Measurements from ENCODE around the gene ADD1. TPM values are rescaled to one million over a fixed set of nuclear protein-coding genes. Genes with fewer than 3 reads are reported as not detected.
A peak's percentile ranks its signal among the peaks of the same experiment; 100 is the strongest.

The ADD1 gene
- polyA plus RNA-seq, 1 donor (not counting 4 experiments of a cell fraction or from before 2014, with no cell fraction given) = 109 TPM

DNA sequence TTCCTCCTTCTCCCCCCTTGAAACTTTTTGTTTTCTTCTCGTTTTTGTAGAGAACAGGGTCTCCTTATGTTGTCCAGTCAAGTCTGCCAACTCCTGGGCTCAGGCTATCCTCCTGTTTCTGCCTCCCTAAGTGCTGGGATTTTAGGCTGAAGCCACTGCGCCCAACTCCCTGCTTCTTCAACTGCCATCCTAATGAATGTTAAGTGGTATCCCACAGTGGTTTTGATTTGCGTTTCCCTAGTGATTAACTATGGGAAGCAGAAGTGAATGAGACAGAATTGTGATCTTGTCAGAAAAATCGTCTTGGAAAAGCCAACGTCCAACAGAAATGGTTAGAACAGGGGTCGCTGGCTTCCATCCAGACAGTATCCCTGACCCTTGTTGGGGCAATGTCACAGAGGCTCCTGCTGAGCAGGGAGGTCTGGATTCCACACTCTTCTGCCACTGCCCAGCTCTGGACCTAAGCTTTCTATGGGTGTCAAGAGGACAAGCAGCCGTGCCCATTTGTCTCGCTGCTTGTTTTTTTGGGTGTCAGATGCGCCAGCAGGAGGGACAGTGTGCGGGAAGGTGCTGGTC is 869 bp upstream of the ADD1 start:
- H3K36me3 ChIP-seq (ENCODE audit: control insufficient read depth in 2 of 2, extremely low read depth in 1 of 2, insufficient read depth in 2 of 2, low read length in 2 of 2) = no peaks in the 10 kb centered on the region
- no peak for FAIRE-seq
- peak overlapping the region; percentile 91 for H3K9ac ChIP-seq (ENCODE audit: control insufficient read depth, extremely low read depth, insufficient read depth, low read length)
- H2AFZ ChIP-seq (ENCODE audit: control insufficient read depth, low read length) = peak overlapping the region; percentile 86
- dilution Hi-C loops (cut with MboI; ENCODE audit: extremely low pct_ligation_motif_present, low sequenced_read_pairs) = no loop called here
- H3K27ac ChIP-seq (ENCODE audit: control insufficient read depth, insufficient read depth, low read length) = peak overlapping the region; percentile 72
- no peaks in the 10 kb centered on the region for H3K27me3 ChIP-seq (ENCODE audit: control insufficient read depth, extremely low read depth, insufficient read depth, low read length)
- H3K9me3 ChIP-seq (ENCODE audit: control insufficient read depth, low read depth, low read length) = no peaks in the 10 kb centered on the region
- H3K4me3 ChIP-seq (ENCODE audit: control insufficient read depth in 2 of 3, extremely low read depth in 1 of 3, insufficient read depth in 2 of 3, low read depth in 1 of 3, low read length in 3 of 3) = peak overlapping the region; percentile 58 to 91 (median 83)
- H3K9me1 ChIP-seq (ENCODE audit: control insufficient read depth, extremely low read depth, insufficient read depth, low read length) = no peaks in the 10 kb centered on the region
- H3K4me2 ChIP-seq (ENCODE audit: control insufficient read depth, extremely low read depth, insufficient read depth, low read depth, low read length) = peak overlapping the region; percentile 87
- H4K20me1 ChIP-seq (ENCODE audit: control insufficient read depth, extremely low read depth, insufficient read depth, low read length) = peaks cover 6% of the 10 kb centered on the region
- peaks cover 19% of the 10 kb centered on the region for H3K4me1 ChIP-seq (ENCODE audit: control insufficient read depth, extremely low read depth, insufficient read depth, low read length)
- TF ChIP-seq EZH2 (IDR thresholded peaks at IDR 0.05; ENCODE audit: low read length) = no peak
- TF ChIP-seq, protein P1, sequence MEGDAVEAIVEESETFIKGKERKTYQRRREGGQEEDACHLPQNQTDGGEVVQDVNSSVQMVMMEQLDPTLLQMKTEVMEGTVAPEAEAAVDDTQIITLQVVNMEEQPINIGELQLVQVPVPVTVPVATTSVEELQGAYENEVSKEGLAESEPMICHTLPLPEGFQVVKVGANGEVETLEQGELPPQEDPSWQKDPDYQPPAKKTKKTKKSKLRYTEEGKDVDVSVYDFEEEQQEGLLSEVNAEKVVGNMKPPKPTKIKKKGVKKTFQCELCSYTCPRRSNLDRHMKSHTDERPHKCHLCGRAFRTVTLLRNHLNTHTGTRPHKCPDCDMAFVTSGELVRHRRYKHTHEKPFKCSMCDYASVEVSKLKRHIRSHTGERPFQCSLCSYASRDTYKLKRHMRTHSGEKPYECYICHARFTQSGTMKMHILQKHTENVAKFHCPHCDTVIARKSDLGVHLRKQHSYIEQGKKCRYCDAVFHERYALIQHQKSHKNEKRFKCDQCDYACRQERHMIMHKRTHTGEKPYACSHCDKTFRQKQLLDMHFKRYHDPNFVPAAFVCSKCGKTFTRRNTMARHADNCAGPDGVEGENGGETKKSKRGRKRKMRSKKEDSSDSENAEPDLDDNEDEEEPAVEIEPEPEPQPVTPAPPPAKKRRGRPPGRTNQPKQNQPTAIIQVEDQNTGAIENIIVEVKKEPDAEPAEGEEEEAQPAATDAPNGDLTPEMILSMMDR (optimal IDR thresholded peaks at IDR 0.05 in 1 of 3, IDR thresholded peaks at IDR 0.05 in 1 of 3, conservative IDR thresholded peaks at IDR 0.05 in 1 of 3; ENCODE audit: extremely low read depth in 1 of 3, insufficient read depth in 2 of 3, low read length in 3 of 3) = no peak
- peaks cover 38% of the 10 kb centered on the region for H3K79me2 ChIP-seq (ENCODE audit: control insufficient read depth, insufficient read depth, low read length)
- DNase-seq (ENCODE audit: low read depth, low spot score) = no peak

DNA sequence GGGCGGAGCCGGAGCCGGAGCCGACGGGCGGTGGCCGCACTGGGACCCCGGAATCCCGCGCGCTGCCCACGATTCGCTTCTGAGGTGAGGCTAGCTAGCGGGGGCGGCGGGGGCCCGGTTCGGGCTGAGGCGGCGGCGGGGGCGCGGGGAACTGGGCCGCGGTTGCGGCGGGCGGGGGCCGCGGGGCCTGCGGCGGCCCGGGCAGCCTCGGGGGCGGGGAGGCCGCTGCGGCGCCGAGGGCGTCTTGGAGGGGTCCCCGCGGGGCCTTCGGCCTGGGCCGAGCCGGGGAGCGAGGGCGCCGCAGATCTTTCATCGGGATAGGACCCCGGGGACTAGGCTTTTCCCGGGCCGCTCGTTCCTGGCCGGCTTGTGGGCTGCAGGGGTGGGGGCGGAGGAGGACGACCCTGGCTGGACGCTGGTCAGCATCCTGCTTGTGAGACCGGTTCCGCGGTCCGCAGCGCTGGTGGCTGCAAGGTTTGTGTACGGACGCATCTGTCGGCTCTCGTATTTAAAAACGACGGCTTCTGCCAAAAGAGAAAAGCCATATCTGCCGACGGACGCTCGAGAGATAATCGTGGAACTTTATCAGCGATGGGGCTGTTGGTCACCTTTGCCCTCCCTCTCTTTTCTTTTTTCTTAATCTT is 419 bp downstream of the ADD1 start:
- Histone ChIP-seq H3K27ac (ENCODE audit: control insufficient read depth, insufficient read depth, low read length) (peak overlapping the region; percentile 61), H3K27me3 (ENCODE audit: control insufficient read depth, extremely low read depth, insufficient read depth, low read length) (no peaks in the 10 kb centered on the region), H3K79me2 (ENCODE audit: control insufficient read depth, insufficient read depth, low read length) (peaks cover 51% of the 10 kb centered on the region), H3K4me2 (ENCODE audit: control insufficient read depth, extremely low read depth, insufficient read depth, low read depth, low read length) (peak overlapping the region; percentile 88), H3K9ac (ENCODE audit: control insufficient read depth, extremely low read depth, insufficient read depth, low read length) (peak overlapping the region; percentile 91), H3K36me3 (ENCODE audit: control insufficient read depth in 2 of 2, extremely low read depth in 1 of 2, insufficient read depth in 2 of 2, low read length in 2 of 2) (no peaks in the 10 kb centered on the region), H3K4me3 (ENCODE audit: control insufficient read depth in 2 of 3, extremely low read depth in 1 of 3, insufficient read depth in 2 of 3, low read depth in 1 of 3, low read length in 3 of 3) (peak overlapping the region; percentile 83 to 91 (median 85)), H3K4me1 (ENCODE audit: control insufficient read depth, extremely low read depth, insufficient read depth, low read length) (peaks cover 15% of the 10 kb centered on the region), H2AFZ (ENCODE audit: control insufficient read depth, low read length) (peak overlapping the region; percentile 68), H3K9me1 (ENCODE audit: control insufficient read depth, extremely low read depth, insufficient read depth, low read length) (no peaks in the 10 kb centered on the region), H4K20me1 (ENCODE audit: control insufficient read depth, extremely low read depth, insufficient read depth, low read length) (peaks cover 6% of the 10 kb centered on the region), H3K9me3 (ENCODE audit: control insufficient read depth, low read depth, low read length) (no peaks in the 10 kb centered on the region)
- TF ChIP-seq EZH2 (IDR thresholded peaks at IDR 0.05; ENCODE audit: low read length) = no peak
- TF ChIP-seq, protein P1 (optimal IDR thresholded peaks at IDR 0.05 in 1 of 3, IDR thresholded peaks at IDR 0.05 in 1 of 3, conservative IDR thresholded peaks at IDR 0.05 in 1 of 3; ENCODE audit: extremely low read depth in 1 of 3, insufficient read depth in 2 of 3, low read length in 3 of 3) = no peak
- dilution Hi-C loops (cut with MboI; ENCODE audit: extremely low pct_ligation_motif_present, low sequenced_read_pairs) = no loop called here
- FAIRE-seq (no peak), DNase-seq (ENCODE audit: low read depth, low spot score) (no peak)
